Fibroblast of lung (primary cell): ENCODE results near the gene ZNF432.
"Not testable (repeated sequence)": the region's sequence is repeated elsewhere in the genome, so short reads cannot be mapped to it uniquely, and the experiment has no call there.

Source experiments
- CTCF ChIP-seq, 2 donors: IDR thresholded peaks in 1 of 2; conservative IDR thresholded peaks in 1 of 2; 1 replicate in 1 of 2; 2 replicates in 1 of 2; pipeline ENCODE4 v1.5.1; 2011 to 2012; ENCODE audit warnings: low read length in 2 of 2, control low read depth in 1 of 2, inconsistent platforms in 1 of 2, low read depth in 1 of 2, mild to moderate bottlenecking in 1 of 2
- EZH2 ChIP-seq: IDR thresholded peaks from 2 replicates; pipeline ENCODE4 v1.5.1; 2012; ENCODE audit warnings: low read length, control low read depth, mild to moderate bottlenecking; ENCODE audit errors: missing control alignments

- TF ChIP-seq CTCF (conservative IDR thresholded peaks at IDR 0.05 in 1 of 2, IDR thresholded peaks at IDR 0.05 in 1 of 2; ENCODE audit: low read depth in 1 of 2, low read length in 2 of 2); EZH2: not testable (repeated sequence)
These were observed 47.8 kb upstream of the ZNF432 start for GRCh38 chr19:52096416-52096815.
